ENCODE measurements around the gene MIA.
A peak's percentile ranks its signal among the peaks of the same experiment; 100 is the strongest.

Gene MIA

DNA sequence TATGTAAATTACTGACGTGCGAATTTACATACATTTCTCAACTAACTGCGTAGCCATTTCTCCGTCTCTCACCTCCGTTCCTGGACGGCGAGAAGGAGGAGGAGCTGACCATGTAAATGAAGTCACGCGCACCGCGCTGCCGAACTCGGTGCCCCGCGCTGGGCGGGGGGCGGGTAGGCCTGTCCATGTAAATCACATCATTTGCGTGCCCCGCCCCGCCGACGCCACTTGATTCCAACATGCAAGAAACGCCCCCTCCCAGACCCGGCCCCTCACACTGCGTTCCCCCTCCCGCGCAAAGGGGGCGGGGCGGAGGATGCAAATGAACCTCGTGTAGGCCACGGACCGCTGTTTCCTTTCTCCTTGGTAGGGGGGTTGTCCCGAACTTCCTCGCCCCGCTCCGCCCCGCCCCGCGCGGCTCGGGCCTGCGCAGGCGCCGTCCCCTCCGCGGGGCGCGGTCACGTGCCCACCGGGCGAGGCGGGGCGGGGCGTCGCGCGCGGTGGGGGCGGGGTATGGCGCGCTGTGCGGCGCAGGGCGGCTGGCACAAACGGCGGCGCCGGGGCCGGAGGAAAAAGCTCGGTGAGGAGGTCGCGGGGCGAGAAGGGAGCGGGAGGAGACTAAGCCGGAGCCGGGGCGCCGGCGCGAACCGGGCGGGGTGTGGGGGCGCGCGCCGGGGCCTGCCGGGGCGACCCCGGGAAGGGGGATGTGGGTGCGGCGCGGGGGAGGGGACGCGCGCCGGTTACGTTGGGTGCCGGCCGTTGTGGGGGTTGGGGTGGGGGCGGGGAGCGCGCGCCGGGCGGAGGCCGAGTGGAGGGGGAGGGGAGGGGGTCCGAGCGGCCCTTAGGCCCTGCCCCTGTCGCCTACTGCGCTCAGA is 23.6 kb downstream of the MIA start, which contains the start of gene EGLN2:
Gene EGLN2 (plus strand): TSS at position 509 of the 875 bp plus-strand sequence. CDS start 1,382 bp downstream, outside the sequence.
- peak; percentile 100 for DNase-seq
- Histone ChIP-seq H3K27me3 (replicated peaks) (no peaks in the 10 kb centered on the region), H3K4me3 (ENCODE audit: low read depth, low read length) (peak within 1 kb of the TSS; percentile 84), H3K36me3 (replicated peaks) (peaks cover 14% of the 10 kb centered on the region), H3K27ac (peak within 1 kb of the TSS; percentile 77)
- in situ Hi-C loops (cut with HindIII; ENCODE audit: low pct_ligation_motif_present, low sequenced_read_pairs) = no loop called here
- TF ChIP-seq, protein P1, sequence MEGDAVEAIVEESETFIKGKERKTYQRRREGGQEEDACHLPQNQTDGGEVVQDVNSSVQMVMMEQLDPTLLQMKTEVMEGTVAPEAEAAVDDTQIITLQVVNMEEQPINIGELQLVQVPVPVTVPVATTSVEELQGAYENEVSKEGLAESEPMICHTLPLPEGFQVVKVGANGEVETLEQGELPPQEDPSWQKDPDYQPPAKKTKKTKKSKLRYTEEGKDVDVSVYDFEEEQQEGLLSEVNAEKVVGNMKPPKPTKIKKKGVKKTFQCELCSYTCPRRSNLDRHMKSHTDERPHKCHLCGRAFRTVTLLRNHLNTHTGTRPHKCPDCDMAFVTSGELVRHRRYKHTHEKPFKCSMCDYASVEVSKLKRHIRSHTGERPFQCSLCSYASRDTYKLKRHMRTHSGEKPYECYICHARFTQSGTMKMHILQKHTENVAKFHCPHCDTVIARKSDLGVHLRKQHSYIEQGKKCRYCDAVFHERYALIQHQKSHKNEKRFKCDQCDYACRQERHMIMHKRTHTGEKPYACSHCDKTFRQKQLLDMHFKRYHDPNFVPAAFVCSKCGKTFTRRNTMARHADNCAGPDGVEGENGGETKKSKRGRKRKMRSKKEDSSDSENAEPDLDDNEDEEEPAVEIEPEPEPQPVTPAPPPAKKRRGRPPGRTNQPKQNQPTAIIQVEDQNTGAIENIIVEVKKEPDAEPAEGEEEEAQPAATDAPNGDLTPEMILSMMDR (IDR thresholded peaks at IDR 0.05; ENCODE audit: low read depth, low read length, missing control alignments) = no peak

DNA sequence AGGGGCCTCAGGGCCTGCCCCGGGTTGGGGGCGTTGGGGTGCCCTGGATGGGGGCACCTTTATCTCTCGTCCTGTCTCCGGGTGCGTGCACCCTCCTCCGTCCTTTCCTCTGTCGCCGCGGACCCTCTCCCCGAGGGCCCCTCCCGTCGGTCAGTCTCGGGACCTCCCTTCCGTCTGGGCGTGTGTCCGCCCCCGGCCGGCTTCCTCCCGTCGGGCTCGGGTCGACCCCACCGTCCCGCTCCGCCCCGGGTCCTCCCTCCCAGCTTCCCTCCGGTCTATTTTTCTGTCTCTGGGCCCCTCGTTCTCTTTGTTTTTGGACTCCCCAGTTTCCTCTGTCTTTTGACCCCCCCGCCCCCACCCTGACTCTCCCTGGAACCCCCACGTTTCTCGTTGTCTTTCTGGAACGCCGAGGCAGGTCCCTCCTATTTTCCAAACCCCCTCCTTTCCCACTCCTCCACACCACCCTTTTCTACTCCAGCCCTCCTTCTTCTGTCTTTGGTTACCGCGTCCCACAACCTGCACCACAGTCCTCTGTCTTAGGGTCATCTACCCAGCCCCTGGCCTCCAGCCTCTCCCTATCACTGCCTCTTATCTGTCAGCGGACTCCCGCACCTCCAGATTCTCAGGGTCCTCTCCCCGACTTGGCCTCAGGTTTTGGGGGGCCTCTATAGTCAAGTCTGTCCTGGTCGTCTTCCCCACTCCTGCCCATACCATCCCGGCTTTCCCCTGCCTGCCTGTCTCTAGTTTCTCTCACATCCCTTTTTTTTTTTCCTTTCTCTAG is 24.4 kb downstream of the MIA start:
- Histone ChIP-seq H3K4me3 (ENCODE audit: low read depth, low read length) (peak overlapping the region; percentile 84), H3K27me3 (replicated peaks) (no peaks in the 10 kb centered on the region), H3K36me3 (replicated peaks) (peaks cover 22% of the 10 kb centered on the region), H3K27ac (peak overlapping the region; percentile 77)
- DNase-seq = no peak
- in situ Hi-C loops (cut with HindIII; ENCODE audit: low pct_ligation_motif_present, low sequenced_read_pairs) = no loop called here
- TF ChIP-seq, protein P1 (IDR thresholded peaks at IDR 0.05; ENCODE audit: low read depth, low read length, missing control alignments) = no peak

DNA sequence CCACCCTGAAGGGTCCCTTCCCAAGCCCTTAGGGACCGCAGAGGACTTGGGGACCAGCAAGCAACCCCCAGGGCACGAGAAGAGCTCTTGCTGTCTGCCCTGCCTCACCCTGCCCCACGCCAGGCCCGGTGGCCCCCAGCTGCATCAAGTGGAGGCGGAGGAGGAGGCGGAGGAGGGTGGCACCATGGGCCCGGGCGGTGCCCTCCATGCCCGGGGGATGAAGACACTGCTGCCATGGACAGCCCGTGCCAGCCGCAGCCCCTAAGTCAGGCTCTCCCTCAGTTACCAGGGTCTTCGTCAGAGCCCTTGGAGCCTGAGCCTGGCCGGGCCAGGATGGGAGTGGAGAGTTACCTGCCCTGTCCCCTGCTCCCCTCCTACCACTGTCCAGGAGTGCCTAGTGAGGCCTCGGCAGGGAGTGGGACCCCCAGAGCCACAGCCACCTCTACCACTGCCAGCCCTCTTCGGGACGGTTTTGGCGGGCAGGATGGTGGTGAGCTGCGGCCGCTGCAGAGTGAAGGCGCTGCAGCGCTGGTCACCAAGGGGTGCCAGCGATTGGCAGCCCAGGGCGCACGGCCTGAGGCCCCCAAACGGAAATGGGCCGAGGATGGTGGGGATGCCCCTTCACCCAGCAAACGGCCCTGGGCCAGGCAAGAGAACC is 25.1 kb downstream of the MIA start:
- TF ChIP-seq, protein P1 (IDR thresholded peaks at IDR 0.05; ENCODE audit: low read depth, low read length, missing control alignments) = no peak
- H3K36me3 ChIP-seq (replicated peaks) = peaks cover 25% of the 10 kb centered on the region
- peak overlapping the region; percentile 84 for H3K4me3 ChIP-seq (ENCODE audit: low read depth, low read length)
- no peak for DNase-seq
- H3K27ac ChIP-seq = no peak overlapping the region
- in situ Hi-C loops (cut with HindIII; ENCODE audit: low pct_ligation_motif_present, low sequenced_read_pairs) = no loop called here
- H3K27me3 ChIP-seq (replicated peaks) = no peaks in the 10 kb centered on the region

DNA sequence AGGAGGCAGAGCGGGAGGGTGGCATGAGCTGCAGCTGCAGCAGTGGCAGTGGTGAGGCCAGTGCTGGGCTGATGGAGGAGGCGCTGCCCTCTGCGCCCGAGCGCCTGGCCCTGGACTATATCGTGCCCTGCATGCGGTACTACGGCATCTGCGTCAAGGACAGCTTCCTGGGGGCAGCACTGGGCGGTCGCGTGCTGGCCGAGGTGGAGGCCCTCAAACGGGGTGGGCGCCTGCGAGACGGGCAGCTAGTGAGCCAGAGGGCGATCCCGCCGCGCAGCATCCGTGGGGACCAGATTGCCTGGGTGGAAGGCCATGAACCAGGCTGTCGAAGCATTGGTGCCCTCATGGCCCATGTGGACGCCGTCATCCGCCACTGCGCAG is 25.7 kb downstream of the MIA start:
- DNase-seq = no peak
- in situ Hi-C loops (cut with HindIII; ENCODE audit: low pct_ligation_motif_present, low sequenced_read_pairs) = no loop called here
- TF ChIP-seq, protein P1 (IDR thresholded peaks at IDR 0.05; ENCODE audit: low read depth, low read length, missing control alignments) = no peak
- no peaks in the 10 kb centered on the region for H3K27me3 ChIP-seq (replicated peaks)
- peak overlapping the region; percentile 22 for H3K4me3 ChIP-seq (ENCODE audit: low read depth, low read length)
- no peak overlapping the region for H3K27ac ChIP-seq
- peaks cover 29% of the 10 kb centered on the region for H3K36me3 ChIP-seq (replicated peaks)

DNA sequence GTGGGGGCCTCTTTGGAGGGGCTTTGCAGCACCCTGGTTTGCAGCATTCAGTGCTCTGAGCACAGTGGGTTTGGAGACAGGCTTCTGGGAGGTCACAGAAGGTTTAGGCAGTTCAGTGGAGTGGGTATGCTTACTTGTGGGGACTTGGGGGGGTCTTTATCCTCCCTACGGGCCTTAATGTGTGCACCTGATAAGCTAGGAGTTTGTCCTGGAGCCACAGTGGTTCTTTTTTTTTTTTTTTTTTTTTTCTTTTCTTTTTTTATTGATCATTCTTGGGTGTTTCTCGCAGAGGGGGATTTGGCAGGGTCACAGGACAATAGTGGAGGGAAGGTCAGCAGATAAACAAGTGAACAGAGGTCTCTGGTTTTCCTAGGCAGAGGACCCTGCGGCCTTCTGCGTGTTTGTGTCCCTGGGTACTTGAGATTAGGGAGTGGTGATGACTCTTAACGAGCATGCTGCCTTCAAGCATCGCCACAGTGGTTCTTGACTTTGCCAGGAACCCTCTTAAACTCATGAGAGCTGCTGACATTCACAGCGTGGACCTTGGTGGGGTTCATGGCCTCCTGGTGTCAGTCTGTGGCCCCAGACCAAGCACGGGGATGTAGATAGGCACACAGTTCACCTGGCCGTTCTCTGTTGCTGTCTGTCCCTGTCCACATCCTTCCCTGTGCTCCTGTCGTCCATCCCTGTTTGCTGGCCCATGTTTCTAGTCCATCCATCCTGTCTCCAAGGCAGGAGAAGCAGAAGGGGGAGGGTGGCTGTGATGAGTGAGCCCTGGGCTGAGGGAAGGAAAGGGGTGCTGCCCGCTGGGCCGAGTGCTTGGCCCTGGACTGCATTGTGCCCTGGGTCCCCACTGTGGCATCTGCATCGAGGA is 26.3 kb downstream of the MIA start:
- DNase-seq = no peak
- H3K27ac ChIP-seq = no peak overlapping the region
- in situ Hi-C loops (cut with HindIII; ENCODE audit: low pct_ligation_motif_present, low sequenced_read_pairs) = no loop called here
- peak overlapping the region; percentile 22 for H3K4me3 ChIP-seq (ENCODE audit: low read depth, low read length)
- peaks cover 29% of the 10 kb centered on the region for H3K36me3 ChIP-seq (replicated peaks)
- TF ChIP-seq, protein P1 (IDR thresholded peaks at IDR 0.05; ENCODE audit: low read depth, low read length, missing control alignments) = no peak
- no peaks in the 10 kb centered on the region for H3K27me3 ChIP-seq (replicated peaks)

Data from brain microvascular endothelial cell (primary cell).